Measurements from ENCODE around the gene HOXB7. TPM values are rescaled to one million over a fixed set of nuclear protein-coding genes. Genes with fewer than 3 reads are reported as not detected.

Gene HOXB7
- total and polyA plus RNA-seq, 2 of the 13 experiments (the other 11 are each of a cell fraction or from before 2014, with no cell fraction given): 0.04 TPM; not detected in 1

- Histone ChIP-seq H4K20me1 (ENCODE audit: insufficient read depth, low read length) (peaks cover 2% of the 10 kb centered on the region; the same call in 1 of the 2 replicates), H3K9me3 (ENCODE audit: low read length) (no peaks in the 10 kb centered on the region), H3K27ac (ENCODE audit: extremely low read length, insufficient read depth, low read length) (no peak overlapping the region), H3K79me2 (ENCODE audit: insufficient read depth, low read length) (no peaks in the 10 kb centered on the region), H3K4me2 (ENCODE audit: low read depth, low read length) (no peak overlapping the region), H3K27me3 (ENCODE audit: control insufficient read depth in 1 of 2, insufficient read depth in 2 of 2, low read length in 2 of 2) (peaks cover 47 to 98% of the 10 kb centered on the region in 2 experiments), H2AFZ (ENCODE audit: low read length) (no peak overlapping the region), H3K4me3 (replicated peaks in 1 of 3; ENCODE audit: insufficient read depth in 1 of 3, low read depth in 2 of 3, low read length in 3 of 3) (no peak overlapping the region), H3K9ac (ENCODE audit: insufficient read depth, low read depth, low read length) (no peak overlapping the region), H3K4me1 (ENCODE audit: insufficient read depth, low read length) (peaks cover 10% of the 10 kb centered on the region; the same call in 1 of the 2 replicates), H3K36me3 (replicated peaks in 1 of 2; ENCODE audit: control insufficient read depth in 1 of 2, insufficient read depth in 2 of 2, low read length in 2 of 2) (no peaks in the 10 kb centered on the region)
- TF ChIP-seq ZNF263 (CRISPR knock-in tag; IDR thresholded peaks at IDR 0.05): no peak
- 0 out of 2 replicates have a peak, but pooled peaks have one; percentile 38 for TF ChIP-seq EZH2 (conservative IDR thresholded peaks at IDR 0.05; ENCODE audit: low read depth, low read length)
- in situ Hi-C loops (cut with HindIII; ENCODE audit: extremely low pct_ligation_motif_present, low pct_unique_long_range_greater_than_20kb): no loop called here
- WGBS (ENCODE audit: low lambda C conversion rate): 10% methylated on average over 17 of the region's 17 CpGs
- DNase-seq (ENCODE audit: low spot score): no peak
- ATAC-seq: no peak
- intact Hi-C loops (cut with micrococcal nuclease; ENCODE audit: unreplicated experiment): no loop called here
- ChIA-PET POLR2A (no interaction called here), CTCF (ENCODE audit: low intra/inter-chr PET ratio, low total read pairs) (no interaction called here)
- no TSS peak for BruUV-seq (replicated peaks)
- no peak for FAIRE-seq
Observed at GRCh38 chr17:48600244-48601098, 10.3 kb downstream of the HOXB7 start.

- Histone ChIP-seq H3K4me1 (ENCODE audit: insufficient read depth, low read length) (peaks cover 12% of the 10 kb centered on the region; the same call in 1 of the 2 replicates), H3K27me3 (ENCODE audit: control insufficient read depth in 1 of 2, insufficient read depth in 2 of 2, low read length in 2 of 2) (peaks cover 53 to 98% of the 10 kb centered on the region in 2 experiments), H3K36me3 (replicated peaks in 1 of 2; ENCODE audit: control insufficient read depth in 1 of 2, insufficient read depth in 2 of 2, low read length in 2 of 2) (no peaks in the 10 kb centered on the region), H3K4me3 (replicated peaks in 1 of 3; ENCODE audit: insufficient read depth in 1 of 3, low read depth in 2 of 3, low read length in 3 of 3) (no peak overlapping the region), H4K20me1 (ENCODE audit: insufficient read depth, low read length) (peaks cover 2% of the 10 kb centered on the region; the same call in 1 of the 2 replicates), H2AFZ (ENCODE audit: low read length) (no peak overlapping the region), H3K4me2 (ENCODE audit: low read depth, low read length) (no peak overlapping the region), H3K79me2 (ENCODE audit: insufficient read depth, low read length) (no peaks in the 10 kb centered on the region), H3K27ac (ENCODE audit: extremely low read length, insufficient read depth, low read length) (no peak overlapping the region), H3K9ac (ENCODE audit: insufficient read depth, low read depth, low read length) (no peak overlapping the region), H3K9me3 (ENCODE audit: low read length) (no peaks in the 10 kb centered on the region)
- DNase-seq (ENCODE audit: low spot score): no peak
- FAIRE-seq: no peak
- POLR2A ChIA-PET: no interaction called here
- ATAC-seq: no peak
- in situ Hi-C loops (cut with HindIII; ENCODE audit: extremely low pct_ligation_motif_present, low pct_unique_long_range_greater_than_20kb) (loop anchor here (5.0 kb wide), 1 partner anchor 447 kb away; no protein-coding TSS in a partner anchor), intact Hi-C loops (cut with micrococcal nuclease; ENCODE audit: unreplicated experiment) (no loop called here)
- no TSS peak for BruUV-seq (replicated peaks)
- 5% methylated on average over 5 of the region's 5 CpGs for WGBS (ENCODE audit: low lambda C conversion rate)
- CTCF ChIA-PET (ENCODE audit: low intra/inter-chr PET ratio, low total read pairs): no interaction called here
- TF ChIP-seq, protein P1, sequence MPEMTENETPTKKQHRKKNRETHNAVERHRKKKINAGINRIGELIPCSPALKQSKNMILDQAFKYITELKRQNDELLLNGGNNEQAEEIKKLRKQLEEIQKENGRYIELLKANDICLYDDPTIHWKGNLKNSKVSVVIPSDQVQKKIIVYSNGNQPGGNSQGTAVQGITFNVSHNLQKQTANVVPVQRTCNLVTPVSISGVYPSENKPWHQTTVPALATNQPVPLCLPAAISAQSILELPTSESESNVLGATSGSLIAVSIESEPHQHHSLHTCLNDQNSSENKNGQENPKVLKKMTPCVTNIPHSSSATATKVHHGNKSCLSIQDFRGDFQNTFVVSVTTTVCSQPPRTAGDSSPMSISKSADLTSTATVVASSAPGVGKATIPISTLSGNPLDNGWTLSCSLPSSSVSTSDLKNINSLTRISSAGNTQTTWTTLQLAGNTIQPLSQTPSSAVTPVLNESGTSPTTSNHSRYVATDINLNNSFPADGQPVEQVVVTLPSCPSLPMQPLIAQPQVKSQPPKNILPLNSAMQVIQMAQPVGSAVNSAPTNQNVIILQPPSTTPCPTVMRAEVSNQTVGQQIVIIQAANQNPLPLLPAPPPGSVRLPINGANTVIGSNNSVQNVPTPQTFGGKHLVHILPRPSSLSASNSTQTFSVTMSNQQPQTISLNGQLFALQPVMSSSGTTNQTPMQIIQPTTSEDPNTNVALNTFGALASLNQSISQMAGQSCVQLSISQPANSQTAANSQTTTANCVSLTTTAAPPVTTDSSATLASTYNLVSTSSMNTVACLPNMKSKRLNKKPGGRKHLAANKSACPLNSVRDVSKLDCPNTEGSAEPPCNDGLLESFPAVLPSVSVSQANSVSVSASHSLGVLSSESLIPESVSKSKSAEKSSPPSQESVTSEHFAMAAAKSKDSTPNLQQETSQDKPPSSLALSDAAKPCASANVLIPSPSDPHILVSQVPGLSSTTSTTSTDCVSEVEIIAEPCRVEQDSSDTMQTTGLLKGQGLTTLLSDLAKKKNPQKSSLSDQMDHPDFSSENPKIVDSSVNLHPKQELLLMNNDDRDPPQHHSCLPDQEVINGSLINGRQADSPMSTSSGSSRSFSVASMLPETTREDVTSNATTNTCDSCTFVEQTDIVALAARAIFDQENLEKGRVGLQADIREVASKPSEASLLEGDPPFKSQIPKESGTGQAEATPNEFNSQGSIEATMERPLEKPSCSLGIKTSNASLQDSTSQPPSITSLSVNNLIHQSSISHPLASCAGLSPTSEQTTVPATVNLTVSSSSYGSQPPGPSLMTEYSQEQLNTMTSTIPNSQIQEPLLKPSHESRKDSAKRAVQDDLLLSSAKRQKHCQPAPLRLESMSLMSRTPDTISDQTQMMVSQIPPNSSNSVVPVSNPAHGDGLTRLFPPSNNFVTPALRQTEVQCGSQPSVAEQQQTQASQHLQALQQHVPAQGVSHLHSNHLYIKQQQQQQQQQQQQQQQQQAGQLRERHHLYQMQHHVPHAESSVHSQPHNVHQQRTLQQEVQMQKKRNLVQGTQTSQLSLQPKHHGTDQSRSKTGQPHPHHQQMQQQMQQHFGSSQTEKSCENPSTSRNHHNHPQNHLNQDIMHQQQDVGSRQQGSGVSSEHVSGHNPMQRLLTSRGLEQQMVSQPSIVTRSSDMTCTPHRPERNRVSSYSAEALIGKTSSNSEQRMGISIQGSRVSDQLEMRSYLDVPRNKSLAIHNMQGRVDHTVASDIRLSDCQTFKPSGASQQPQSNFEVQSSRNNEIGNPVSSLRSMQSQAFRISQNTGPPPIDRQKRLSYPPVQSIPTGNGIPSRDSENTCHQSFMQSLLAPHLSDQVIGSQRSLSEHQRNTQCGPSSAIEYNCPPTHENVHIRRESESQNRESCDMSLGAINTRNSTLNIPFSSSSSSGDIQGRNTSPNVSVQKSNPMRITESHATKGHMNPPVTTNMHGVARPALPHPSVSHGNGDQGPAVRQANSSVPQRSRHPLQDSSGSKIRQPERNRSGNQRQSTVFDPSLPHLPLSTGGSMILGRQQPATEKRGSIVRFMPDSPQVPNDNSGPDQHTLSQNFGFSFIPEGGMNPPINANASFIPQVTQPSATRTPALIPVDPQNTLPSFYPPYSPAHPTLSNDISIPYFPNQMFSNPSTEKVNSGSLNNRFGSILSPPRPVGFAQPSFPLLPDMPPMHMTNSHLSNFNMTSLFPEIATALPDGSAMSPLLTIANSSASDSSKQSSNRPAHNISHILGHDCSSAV (CRISPR knock-in tag; IDR thresholded peaks at IDR 0.05; ENCODE audit: borderline replicate concordance): no peak
- no peak for TF ChIP-seq ZNF841 (CRISPR knock-in tag; IDR thresholded peaks at IDR 0.05; ENCODE audit: borderline replicate concordance)
- TF ChIP-seq, protein P2, sequence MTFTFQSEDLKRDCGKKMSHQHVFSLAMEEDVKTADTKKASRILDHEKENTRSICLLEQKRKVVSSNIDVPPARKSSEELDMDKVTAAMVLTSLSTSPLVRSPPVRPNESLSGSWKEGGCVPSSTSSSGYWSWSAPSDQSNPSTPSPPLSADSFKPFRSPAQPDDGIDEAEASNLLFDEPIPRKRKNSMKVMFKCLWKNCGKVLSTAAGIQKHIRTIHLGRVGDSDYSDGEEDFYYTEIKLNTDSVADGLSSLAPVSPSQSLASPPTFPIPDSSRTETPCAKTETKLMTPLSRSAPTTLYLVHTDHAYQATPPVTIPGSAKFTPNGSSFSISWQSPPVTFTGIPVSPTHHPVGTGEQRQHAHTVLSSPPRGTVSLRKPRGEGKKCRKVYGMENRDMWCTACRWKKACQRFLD (CRISPR knock-in tag; IDR thresholded peaks at IDR 0.05; ENCODE audit: borderline replicate concordance): no peak
- no peak for TF ChIP-seq ZNF724P (CRISPR knock-in tag; IDR thresholded peaks at IDR 0.05; ENCODE audit: borderline replicate concordance)
- no peak for TF ChIP-seq MTA3 (CRISPR knock-in tag; IDR thresholded peaks at IDR 0.05)
Observed at GRCh38 chr17:48599354-48599753, 11.5 kb downstream of the HOXB7 start.

All from HepG2 (cell line).